ENCODE measurements around the gene TBCK. TPM values are rescaled to one million over a fixed set of nuclear protein-coding genes. Genes with fewer than 3 reads are reported as not detected.

The TBCK gene
- total RNA-seq, 2 experiments from 2014 or later, result 23.5 to 29.0 TPM

- no peaks in the 10 kb centered on the region for H3K4me1 ChIP-seq (ENCODE audit: insufficient read depth, low read length)
- POLR2A ChIA-PET, result no interaction called here
- Mint-ChIP-seq H3K9me3 (no peaks in the 10 kb centered on the region), H3K27ac (no peak overlapping the region), H3K4me3 (no peak overlapping the region), H3K4me1 (ENCODE audit: low read depth) (no peaks in the 10 kb centered on the region), H3K36me3 (ENCODE audit: low read depth) (peaks cover 51% of the 10 kb centered on the region), H3K27me3 (no peaks in the 10 kb centered on the region)
- H3K36me3 ChIP-seq (ENCODE audit: insufficient read depth, low read length), result peaks cover 9% of the 10 kb centered on the region
- H3K4me3 ChIP-seq (ENCODE audit: low read length), result no peak overlapping the region
- no peak overlapping the region for H3K27ac ChIP-seq (ENCODE audit: low read depth in 1 of 2, low read length in 2 of 2)
- DNase-seq, result no peak
- no peak for TF ChIP-seq CTCF (IDR thresholded peaks at IDR 0.05)
- CTCF ChIA-PET, result no interaction called here
- no peaks in the 10 kb centered on the region for H3K27me3 ChIP-seq (ENCODE audit: control insufficient read depth in 1 of 2, insufficient read depth in 2 of 2, low read length in 2 of 2)
- no peaks in the 10 kb centered on the region for H3K9me3 ChIP-seq (ENCODE audit: control insufficient read depth in 1 of 2, insufficient read depth in 1 of 2, low read length in 2 of 2)
- ATAC-seq (ENCODE audit: poor library complexity), result no peak
- intact Hi-C loops (cut with DNase I, micrococcal nuclease), result no loop called here
These were observed 106.0 kb downstream of the TBCK start for GRCh38 chr4:106210021-106210420.

- no peak for TF ChIP-seq CTCF (IDR thresholded peaks at IDR 0.05)
- Histone ChIP-seq H3K4me1 (ENCODE audit: insufficient read depth, low read length) (no peaks in the 10 kb centered on the region), H3K27me3 (ENCODE audit: control insufficient read depth in 1 of 2, insufficient read depth in 2 of 2, low read length in 2 of 2) (no peaks in the 10 kb centered on the region), H3K4me3 (ENCODE audit: low read length) (no peak overlapping the region), H3K27ac (ENCODE audit: low read depth in 1 of 2, low read length in 2 of 2) (no peak overlapping the region), H3K36me3 (ENCODE audit: insufficient read depth, low read length) (peaks cover 9% of the 10 kb centered on the region), H3K9me3 (ENCODE audit: control insufficient read depth in 1 of 2, insufficient read depth in 1 of 2, low read length in 2 of 2) (no peaks in the 10 kb centered on the region)
- H3K27ac Mint-ChIP-seq, result no peak overlapping the region
- H3K4me1 Mint-ChIP-seq (ENCODE audit: low read depth), result no peaks in the 10 kb centered on the region
- no peak for DNase-seq
- H3K36me3 Mint-ChIP-seq (ENCODE audit: low read depth), result peaks cover 51% of the 10 kb centered on the region
- ChIA-PET POLR2A (no interaction called here), CTCF (no interaction called here)
- ATAC-seq (ENCODE audit: poor library complexity), result no peak
- H3K9me3 Mint-ChIP-seq, result no peaks in the 10 kb centered on the region
- no peaks in the 10 kb centered on the region for H3K27me3 Mint-ChIP-seq
- intact Hi-C loops (cut with DNase I, micrococcal nuclease), result no loop called here
- H3K4me3 Mint-ChIP-seq, result no peak overlapping the region
These were observed 107.2 kb downstream of the TBCK start for GRCh38 chr4:106208481-106209460.

GRCh38 chr4:106201373-106201772 lies 114.6 kb downstream of the TBCK start:
- Histone ChIP-seq H3K27me3 (ENCODE audit: control insufficient read depth in 1 of 2, insufficient read depth in 2 of 2, low read length in 2 of 2) (no peaks in the 10 kb centered on the region), H3K36me3 (ENCODE audit: insufficient read depth, low read length) (no peaks in the 10 kb centered on the region), H3K27ac (ENCODE audit: low read depth in 1 of 2, low read length in 2 of 2) (no peak overlapping the region), H3K4me1 (ENCODE audit: insufficient read depth, low read length) (no peaks in the 10 kb centered on the region), H3K4me3 (ENCODE audit: low read length) (no peak overlapping the region), H3K9me3 (ENCODE audit: control insufficient read depth in 1 of 2, insufficient read depth in 1 of 2, low read length in 2 of 2) (no peaks in the 10 kb centered on the region)
- Mint-ChIP-seq H3K27ac (no peak overlapping the region), H3K4me1 (ENCODE audit: low read depth) (no peaks in the 10 kb centered on the region), H3K9me3 (no peaks in the 10 kb centered on the region), H3K4me3 (no peak overlapping the region), H3K27me3 (no peaks in the 10 kb centered on the region), H3K36me3 (ENCODE audit: low read depth) (peaks cover 16% of the 10 kb centered on the region)
- CTCF ChIA-PET, result no interaction called here
- no peak for ATAC-seq (ENCODE audit: poor library complexity)
- TF ChIP-seq CTCF (IDR thresholded peaks at IDR 0.05), result peak; percentile 47
- POLR2A ChIA-PET, result no interaction called here
- intact Hi-C loops (cut with DNase I, micrococcal nuclease), result no loop called here
- no peak for DNase-seq

All from CD4-positive, alpha-beta T cell (primary cell).